ENCODE results near the gene SPON1.

SPON1 gene

GRCh38 chr11:14093065-14093464 lies 130.5 kb downstream of the SPON1 start:
- H3K4me2 ChIP-seq (ENCODE audit: low read depth, low read length, poor library complexity, severe bottlenecking), result no peak overlapping the region
- H3K4me3 ChIP-seq (ENCODE audit: low read length, poor library complexity, severe bottlenecking), result no peak overlapping the region
- no peak overlapping the region for H2AFZ ChIP-seq (ENCODE audit: low read length)
- no peaks in the 10 kb centered on the region for H3F3A ChIP-seq (ENCODE audit: low read depth)
- no peaks in the 10 kb centered on the region for H4K20me1 ChIP-seq (ENCODE audit: insufficient read depth, low read length, poor library complexity, severe bottlenecking)
- no peak overlapping the region for H3K9ac ChIP-seq (ENCODE audit: low read depth, low read length, poor library complexity, severe bottlenecking)
- no peaks in the 10 kb centered on the region for H3K9me3 ChIP-seq (ENCODE audit: insufficient read depth, low read depth, low read length)
- H3K9me2 ChIP-seq (replicated peaks; ENCODE audit: low read depth, low read length), result no peaks in the 10 kb centered on the region
- no peaks in the 10 kb centered on the region for H3K79me2 ChIP-seq (ENCODE audit: insufficient read depth, low read length)
- TF ChIP-seq CTCF (conservative IDR thresholded peaks at IDR 0.05; ENCODE audit: low read length) (no peak), EZH2phosphoT487 (IDR thresholded peaks at IDR 0.05; ENCODE audit: borderline replicate concordance) (no peak)
- no peaks in the 10 kb centered on the region for H3K27me3 ChIP-seq (ENCODE audit: insufficient read depth, low read length, poor library complexity, severe bottlenecking)
- no peaks in the 10 kb centered on the region for H3K36me3 ChIP-seq (ENCODE audit: insufficient read depth, low read length)
- H3K4me1 ChIP-seq (ENCODE audit: insufficient read depth, low read length, poor library complexity, severe bottlenecking), result peaks cover 14% of the 10 kb centered on the region

- no peak overlapping the region for H3K4me2 ChIP-seq (ENCODE audit: low read depth, low read length, poor library complexity, severe bottlenecking)
- TF ChIP-seq CTCF (conservative IDR thresholded peaks at IDR 0.05; ENCODE audit: low read length), result no peak
- no peak overlapping the region for H3K9ac ChIP-seq (ENCODE audit: low read depth, low read length, poor library complexity, severe bottlenecking)
- no peaks in the 10 kb centered on the region for H3K36me3 ChIP-seq (ENCODE audit: insufficient read depth, low read length)
- no peak overlapping the region for H3K4me3 ChIP-seq (ENCODE audit: low read length, poor library complexity, severe bottlenecking)
- peaks cover 14% of the 10 kb centered on the region for H3K4me1 ChIP-seq (ENCODE audit: insufficient read depth, low read length, poor library complexity, severe bottlenecking)
- no peaks in the 10 kb centered on the region for H3K27me3 ChIP-seq (ENCODE audit: insufficient read depth, low read length, poor library complexity, severe bottlenecking)
- H3F3A ChIP-seq (ENCODE audit: low read depth), result no peaks in the 10 kb centered on the region
- H3K79me2 ChIP-seq (ENCODE audit: insufficient read depth, low read length), result no peaks in the 10 kb centered on the region
- no peak overlapping the region for H2AFZ ChIP-seq (ENCODE audit: low read length)
- no peaks in the 10 kb centered on the region for H4K20me1 ChIP-seq (ENCODE audit: insufficient read depth, low read length, poor library complexity, severe bottlenecking)
- H3K9me3 ChIP-seq (ENCODE audit: insufficient read depth, low read depth, low read length), result no peaks in the 10 kb centered on the region
- H3K9me2 ChIP-seq (replicated peaks; ENCODE audit: low read depth, low read length), result no peaks in the 10 kb centered on the region
Measured at GRCh38 chr11:14094481-14095037, 132.0 kb downstream of the SPON1 start.

GRCh38 chr11:14095882-14096281 lies 133.4 kb downstream of the SPON1 start:
- no peak overlapping the region for H3K4me3 ChIP-seq (ENCODE audit: low read length, poor library complexity, severe bottlenecking)
- no peaks in the 10 kb centered on the region for H4K20me1 ChIP-seq (ENCODE audit: insufficient read depth, low read length, poor library complexity, severe bottlenecking)
- no peaks in the 10 kb centered on the region for H3K79me2 ChIP-seq (ENCODE audit: insufficient read depth, low read length)
- H3K9me2 ChIP-seq (replicated peaks; ENCODE audit: low read depth, low read length), result no peaks in the 10 kb centered on the region
- H3K9ac ChIP-seq (ENCODE audit: low read depth, low read length, poor library complexity, severe bottlenecking), result no peak overlapping the region
- H3K4me2 ChIP-seq (ENCODE audit: low read depth, low read length, poor library complexity, severe bottlenecking), result no peak overlapping the region
- H3K27me3 ChIP-seq (ENCODE audit: insufficient read depth, low read length, poor library complexity, severe bottlenecking), result no peaks in the 10 kb centered on the region
- H2AFZ ChIP-seq (ENCODE audit: low read length), result no peak overlapping the region
- H3K9me3 ChIP-seq (ENCODE audit: insufficient read depth, low read depth, low read length), result no peaks in the 10 kb centered on the region
- no peaks in the 10 kb centered on the region for H3F3A ChIP-seq (ENCODE audit: low read depth)
- H3K4me1 ChIP-seq (ENCODE audit: insufficient read depth, low read length, poor library complexity, severe bottlenecking), result peaks cover 14% of the 10 kb centered on the region
- no peak for TF ChIP-seq EZH2phosphoT487 (IDR thresholded peaks at IDR 0.05; ENCODE audit: borderline replicate concordance)
- no peak for TF ChIP-seq CTCF (conservative IDR thresholded peaks at IDR 0.05; ENCODE audit: low read length)
- H3K36me3 ChIP-seq (ENCODE audit: insufficient read depth, low read length), result no peaks in the 10 kb centered on the region

All from Loucy (cell line).